HEK293T (cell line): ENCODE results near the gene MADD.

Experiments
- CTCF ChIA-PET: fragments of 350-600 bp; formaldehyde crosslinking; extraction: SDS; loops from one replicate; lab custom pipeline; 2021; ENCODE audit warnings: antibody characterized with exemption, inconsistent platforms; lab: Yijun Ruan, JAX
- POLR2A ChIA-PET: fragments of 350-600 bp; formaldehyde crosslinking; extraction: SDS; loops from one replicate; lab custom pipeline; 2020; ENCODE audit warnings: antibody characterized with exemption, inconsistent platforms; lab: Yijun Ruan, JAX
- DNase-seq: peaks from one replicate; pipeline ENCODE4 v3.0.0; 2012; ENCODE audit warnings: mixed read lengths; ENCODE audit errors: extremely low spot score
- BHLHE40 ChIP-seq: fragments of 450-650 bp; IDR thresholded peaks from 2 replicates; pipeline ENCODE4 v1.6.1; 2016; ENCODE audit warnings: mild to moderate bottlenecking, moderate library complexity, borderline replicate concordance
- CTBP1 ChIP-seq: fragments of 450-650 bp; IDR thresholded peaks from 2 replicates; pipeline ENCODE4 v1.6.1; 2016; ENCODE audit warnings: borderline replicate concordance
- ELF4 ChIP-seq: fragments of 450-650 bp; IDR thresholded peaks from 2 replicates; pipeline ENCODE4 v1.6.1; 2017; ENCODE audit warnings: antibody characterized with exemption
- FOXA1 ChIP-seq: fragments of 450-650 bp; IDR thresholded peaks from 2 replicates; pipeline ENCODE4 v1.6.1; 2016; ENCODE audit warnings: mild to moderate bottlenecking
- FOXK2 ChIP-seq: fragments of 450-650 bp; IDR thresholded peaks from 2 replicates; pipeline ENCODE4 v1.6.1; 2016; ENCODE audit warnings: mild to moderate bottlenecking
- FOXM1 ChIP-seq: fragments of 450-650 bp; IDR thresholded peaks from 2 replicates; pipeline ENCODE4 v1.6.1; 2017; ENCODE audit warnings: mild to moderate bottlenecking, borderline replicate concordance
- L3MBTL2 ChIP-seq: fragments of 450-650 bp; conservative IDR thresholded peaks from 2 replicates; pipeline ENCODE4 v1.6.1; 2016; ENCODE audit warnings: mild to moderate bottlenecking
- LEF1 ChIP-seq: fragments of 450-650 bp; IDR thresholded peaks from 2 replicates; pipeline ENCODE4 v1.6.1; 2017; ENCODE audit warnings: mild to moderate bottlenecking, borderline replicate concordance
- NFRKB ChIP-seq: fragments of 450-650 bp; IDR thresholded peaks from 2 replicates; pipeline ENCODE4 v1.6.1; 2016; ENCODE audit warnings: mild to moderate bottlenecking, moderate library complexity
- SP1 ChIP-seq: fragments of 450-650 bp; IDR thresholded peaks from 2 replicates; pipeline ENCODE4 v1.6.1; 2017
- SUZ12 ChIP-seq: fragments of 450-650 bp; IDR thresholded peaks from 2 replicates; pipeline ENCODE4 v1.6.1; 2016; ENCODE audit warnings: mild to moderate bottlenecking
- ZNF384 ChIP-seq: fragments of 450-650 bp; IDR thresholded peaks from 2 replicates; pipeline ENCODE4 v1.6.1; 2016
- TF ChIP-seq, protein P1 (sequence below): fragments of 450-650 bp; IDR thresholded peaks from 2 replicates; pipeline ENCODE4 v1.6.1; 2016

Gene MADD

DNA sequence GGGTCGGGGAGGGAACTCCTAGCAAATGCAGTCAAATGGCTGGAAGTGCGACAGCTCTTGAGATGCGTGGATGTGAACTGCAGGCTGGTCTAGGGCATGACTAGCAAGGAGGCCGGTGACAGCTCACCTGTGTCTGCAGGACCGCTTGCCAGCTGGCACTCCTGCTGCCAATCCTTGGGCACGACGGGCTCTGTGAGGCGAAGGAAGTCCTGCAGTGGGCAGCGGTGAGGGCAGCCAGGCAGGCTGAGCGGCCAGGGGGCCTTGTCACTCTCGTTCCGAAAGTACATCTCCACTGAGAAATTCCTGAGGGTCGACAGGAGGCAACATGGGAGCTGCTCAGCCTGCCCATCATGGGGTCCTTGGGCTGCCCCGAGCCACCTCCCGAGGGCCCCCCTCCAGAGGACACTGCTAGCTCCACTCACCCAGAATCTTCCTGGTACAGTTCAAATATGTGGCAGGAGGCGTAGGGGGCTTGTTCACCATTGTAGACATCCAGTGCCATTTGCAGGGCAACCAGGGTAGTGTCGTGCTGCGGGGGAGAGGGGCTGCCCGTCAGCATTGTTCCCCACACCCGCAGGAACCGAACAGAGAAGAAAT lies 27.2 kb upstream of the MADD start:
- TF ChIP-seq, protein P1, sequence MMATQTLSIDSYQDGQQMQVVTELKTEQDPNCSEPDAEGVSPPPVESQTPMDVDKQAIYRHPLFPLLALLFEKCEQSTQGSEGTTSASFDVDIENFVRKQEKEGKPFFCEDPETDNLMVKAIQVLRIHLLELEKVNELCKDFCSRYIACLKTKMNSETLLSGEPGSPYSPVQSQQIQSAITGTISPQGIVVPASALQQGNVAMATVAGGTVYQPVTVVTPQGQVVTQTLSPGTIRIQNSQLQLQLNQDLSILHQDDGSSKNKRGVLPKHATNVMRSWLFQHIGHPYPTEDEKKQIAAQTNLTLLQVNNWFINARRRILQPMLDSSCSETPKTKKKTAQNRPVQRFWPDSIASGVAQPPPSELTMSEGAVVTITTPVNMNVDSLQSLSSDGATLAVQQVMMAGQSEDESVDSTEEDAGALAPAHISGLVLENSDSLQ = no peak
- TF ChIP-seq LEF1 (no peak), ELF4 (no peak), SP1 (no peak), FOXA1 (no peak)
- POLR2A ChIA-PET = interaction anchor here (1.1 to 1.8 kb wide), 2 partner anchors 8 to 27 kb away, joined by 3 to 7 read pairs; partner anchors contain the start of gene DDB2
- CTCF ChIA-PET = interaction anchor here (0.6 kb wide), 1 partner anchor 886 kb away, joined by 3 read pairs; no protein-coding TSS in a partner anchor
- no peak for DNase-seq

DNA sequence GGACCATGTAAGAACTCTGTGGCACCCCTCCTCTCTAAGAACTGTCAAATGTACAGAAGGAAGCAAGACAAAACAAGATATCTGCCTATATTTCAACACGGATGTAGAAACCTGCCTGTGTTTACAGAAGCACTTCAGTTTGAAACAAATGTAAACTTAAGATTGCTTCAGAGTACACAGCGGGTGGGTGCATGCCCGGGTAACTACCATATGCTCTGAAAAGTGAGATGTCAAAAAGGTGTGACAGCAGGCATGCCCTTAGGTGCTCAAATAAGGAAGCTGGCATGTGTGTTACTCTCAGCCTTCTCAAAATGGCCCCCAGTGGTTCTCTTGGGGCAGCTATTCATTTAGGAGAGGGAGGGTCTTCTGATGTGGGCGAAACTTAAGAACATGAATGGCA lies 26.5 kb upstream of the MADD start:
- TF ChIP-seq FOXA1 (no peak), NFRKB (no peak)
- ChIA-PET POLR2A (interaction anchor here (1.1 kb wide), 1 partner anchor 9 kb away, joined by 3 read pairs; no protein-coding TSS in a partner anchor), CTCF (no interaction called here)
- no peak for DNase-seq

DNA sequence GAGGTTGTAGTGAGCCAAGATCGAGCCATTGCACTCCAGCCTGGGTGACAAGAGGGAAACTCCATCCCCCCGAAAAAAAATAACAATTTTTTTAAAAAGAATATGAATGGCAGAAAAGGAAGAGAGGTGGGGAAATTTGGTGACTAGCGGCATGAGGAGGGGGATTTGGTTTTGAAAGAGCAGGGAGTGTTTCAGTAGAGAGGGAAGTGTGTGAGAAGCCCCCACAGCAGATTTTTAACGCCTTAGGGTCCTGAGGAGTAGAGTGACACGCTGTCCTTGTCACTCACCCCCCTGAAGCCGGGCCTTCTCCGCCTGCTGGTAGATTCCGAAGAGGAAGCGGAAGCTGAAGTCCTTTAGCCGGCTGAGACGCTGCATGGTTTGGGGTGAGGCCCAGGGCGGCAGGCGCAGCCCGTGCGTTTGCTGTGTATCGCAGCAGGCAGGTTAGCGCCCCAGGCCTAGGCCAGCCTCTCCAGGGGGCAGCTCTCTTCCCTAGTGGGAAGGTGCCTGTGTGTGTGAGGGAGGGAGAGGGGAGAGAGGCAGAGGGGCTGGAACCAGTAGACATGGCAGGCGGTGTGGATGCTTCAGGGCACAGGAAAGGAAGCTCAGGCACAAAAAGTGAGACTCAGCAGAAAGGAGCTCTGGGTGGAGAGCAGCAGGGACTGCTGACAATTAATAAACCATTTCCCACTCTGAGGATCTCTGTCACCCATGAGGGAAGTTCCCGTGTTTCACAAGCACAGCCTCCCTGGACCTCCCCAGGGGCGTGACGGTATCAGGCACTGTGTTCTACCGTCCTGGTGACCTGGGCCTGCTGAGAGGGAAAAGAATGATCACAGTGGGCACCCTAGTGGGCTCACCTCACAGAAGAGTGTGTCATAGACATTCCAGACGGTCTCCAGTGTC lies 25.2 kb upstream of the MADD start:
- no peak for TF ChIP-seq SP1
- no peak for TF ChIP-seq L3MBTL2
- TF ChIP-seq BHLHE40 = no peak
- no peak for TF ChIP-seq CTBP1
- TF ChIP-seq FOXM1 = no peak
- TF ChIP-seq SUZ12 = no peak
- no peak for TF ChIP-seq FOXA1
- no peak for TF ChIP-seq FOXK2
- TF ChIP-seq ELF4 = no peak
- no peak for TF ChIP-seq LEF1
- TF ChIP-seq, protein P1 = no peak
- no peak for TF ChIP-seq ZNF384
- no peak for TF ChIP-seq NFRKB
- POLR2A ChIA-PET = no interaction called here
- CTCF ChIA-PET = interaction anchor here (0.7 kb wide), 1 partner anchor 11 kb away, joined by 3 read pairs; no protein-coding TSS in a partner anchor
- DNase-seq = no peak

DNA sequence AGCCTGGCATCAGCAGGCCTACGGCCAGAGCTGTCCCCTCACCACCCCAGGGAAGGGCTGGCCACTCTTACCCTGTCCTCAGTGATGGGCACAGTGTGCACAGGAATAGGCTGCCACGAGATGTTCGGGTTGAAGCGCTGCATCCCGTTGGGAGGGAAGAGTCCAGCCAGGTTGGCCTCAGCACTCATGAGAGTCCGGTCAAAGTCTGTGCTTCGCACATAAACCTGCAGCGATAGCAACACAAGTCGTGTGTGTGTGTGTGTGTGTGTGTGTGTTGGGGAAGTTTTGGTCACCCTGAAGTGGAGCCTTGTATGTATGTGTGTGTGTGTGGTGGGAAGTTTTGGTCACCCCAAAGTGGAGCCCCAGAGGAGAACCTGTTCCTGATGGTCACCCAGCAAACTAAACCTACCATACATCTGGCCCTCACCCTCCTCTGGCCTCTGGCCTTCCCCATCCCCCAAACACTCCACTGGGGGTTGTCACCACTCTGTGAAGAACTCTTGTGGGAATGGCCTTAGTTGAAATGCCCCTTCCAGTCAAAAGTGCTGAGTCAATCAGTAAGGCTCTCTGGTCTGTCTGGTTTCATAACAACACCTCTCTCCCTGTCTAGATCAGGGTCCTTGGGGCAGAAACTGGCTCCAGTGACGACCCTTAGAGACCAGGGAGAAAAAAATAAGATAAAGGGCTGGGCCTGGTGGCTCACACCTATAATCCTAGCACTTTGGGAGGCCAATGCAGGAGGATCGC lies 24.1 kb upstream of the MADD start:
- no peak for TF ChIP-seq SUZ12
- no peak for TF ChIP-seq BHLHE40
- ChIA-PET POLR2A (interaction anchor here (1.4 to 4.4 kb wide), 2 partner anchors 31 to 68 kb away, joined by 4 to 43 read pairs; partner anchors contain the start of gene DDB2), CTCF (no interaction called here)
- no peak for DNase-seq

DNA sequence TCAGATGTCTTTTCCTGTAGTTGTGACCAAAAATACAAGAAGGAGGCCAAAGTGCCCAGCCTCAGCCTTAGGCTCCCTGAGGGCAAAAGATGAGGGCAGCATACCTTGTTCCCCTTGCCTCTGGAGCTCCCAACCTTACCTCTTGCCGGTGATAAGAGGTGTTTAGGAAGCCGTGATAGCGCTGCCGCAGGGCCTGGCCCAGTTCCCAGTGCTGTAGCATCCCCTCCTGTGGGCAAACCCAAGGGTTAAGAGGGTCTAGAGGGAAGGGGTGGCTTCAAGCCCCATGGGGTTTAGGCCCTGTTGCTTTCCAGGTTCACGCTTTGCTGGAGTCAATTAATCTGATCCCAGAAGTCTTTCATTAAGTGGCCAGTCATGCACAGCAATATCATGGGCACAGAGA lies 22.4 kb upstream of the MADD start:
- no peak for TF ChIP-seq NFRKB
- no peak for DNase-seq
- CTCF ChIA-PET = interaction anchor here (1.4 kb wide), 1 partner anchor 11 kb away, joined by 3 read pairs; no protein-coding TSS in a partner anchor
- POLR2A ChIA-PET = interaction anchor here (1.7 to 4.4 kb wide), 7 partner anchors 11 to 70 kb away, joined by 5 to 43 read pairs (median 18); partner anchors contain the start of genes ARFGAP2 and DDB2

DNA sequence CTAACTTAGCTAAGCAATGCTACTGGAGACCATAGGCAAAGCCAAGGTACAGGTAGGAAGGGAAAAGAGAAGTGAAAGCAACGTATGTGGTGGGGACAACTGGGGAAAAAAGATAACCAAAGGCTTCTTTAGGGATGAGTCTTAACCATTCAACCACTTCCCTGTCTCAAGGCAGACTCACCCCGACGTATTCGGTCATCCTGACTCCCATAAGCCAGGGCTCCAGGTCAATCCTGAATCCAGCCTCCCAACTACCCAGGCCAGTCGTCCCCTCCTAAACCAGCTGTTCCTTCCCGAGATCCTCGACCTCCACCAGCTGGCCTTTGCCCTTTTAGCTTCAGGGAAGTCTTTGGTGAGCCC lies 21.6 kb upstream of the MADD start:
- ChIA-PET CTCF (interaction anchor here (0.6 to 2.3 kb wide), 7 partner anchors 10 to 107 kb away, joined by 3 to 8 read pairs (median 4); partner anchors contain the start of gene NR1H3), POLR2A (interaction anchor here (0.8 to 4.4 kb wide), 26 partner anchors 9 to 401 kb away, joined by 3 to 43 read pairs (median 5); partner anchors contain the start of genes ARFGAP2, CSTPP1, DDB2 and PACSIN3)
- DNase-seq = no peak
- TF ChIP-seq SUZ12 (no peak), L3MBTL2 (no peak), ZNF384 (no peak), SP1 (no peak)
- TF ChIP-seq, protein P1 = no peak
